Fibroblast of lung (primary cell): Measurements from ENCODE around the gene NDC80.

Source experiments
- EZH2 ChIP-seq: IDR thresholded peaks from 2 replicates; pipeline ENCODE4 v1.5.1; 2012; ENCODE audit warnings: low read length, control low read depth, mild to moderate bottlenecking; ENCODE audit errors: missing control alignments
- TF ChIP-seq, protein P1 (sequence below), 2 donors: IDR thresholded peaks in 1 of 2; conservative IDR thresholded peaks in 1 of 2; 1 replicate in 1 of 2; 2 replicates in 1 of 2; pipeline ENCODE4 v1.5.1; 2011 to 2012; ENCODE audit warnings: low read length in 2 of 2, control low read depth in 1 of 2, inconsistent platforms in 1 of 2, low read depth in 1 of 2, mild to moderate bottlenecking in 1 of 2

GRCh38 chr18:2540575-2540974 is 30.8 kb upstream of the NDC80 start:
- TF ChIP-seq, protein P1, sequence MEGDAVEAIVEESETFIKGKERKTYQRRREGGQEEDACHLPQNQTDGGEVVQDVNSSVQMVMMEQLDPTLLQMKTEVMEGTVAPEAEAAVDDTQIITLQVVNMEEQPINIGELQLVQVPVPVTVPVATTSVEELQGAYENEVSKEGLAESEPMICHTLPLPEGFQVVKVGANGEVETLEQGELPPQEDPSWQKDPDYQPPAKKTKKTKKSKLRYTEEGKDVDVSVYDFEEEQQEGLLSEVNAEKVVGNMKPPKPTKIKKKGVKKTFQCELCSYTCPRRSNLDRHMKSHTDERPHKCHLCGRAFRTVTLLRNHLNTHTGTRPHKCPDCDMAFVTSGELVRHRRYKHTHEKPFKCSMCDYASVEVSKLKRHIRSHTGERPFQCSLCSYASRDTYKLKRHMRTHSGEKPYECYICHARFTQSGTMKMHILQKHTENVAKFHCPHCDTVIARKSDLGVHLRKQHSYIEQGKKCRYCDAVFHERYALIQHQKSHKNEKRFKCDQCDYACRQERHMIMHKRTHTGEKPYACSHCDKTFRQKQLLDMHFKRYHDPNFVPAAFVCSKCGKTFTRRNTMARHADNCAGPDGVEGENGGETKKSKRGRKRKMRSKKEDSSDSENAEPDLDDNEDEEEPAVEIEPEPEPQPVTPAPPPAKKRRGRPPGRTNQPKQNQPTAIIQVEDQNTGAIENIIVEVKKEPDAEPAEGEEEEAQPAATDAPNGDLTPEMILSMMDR (conservative IDR thresholded peaks at IDR 0.05 in 1 of 2, IDR thresholded peaks at IDR 0.05 in 1 of 2; ENCODE audit: low read depth in 1 of 2, low read length in 2 of 2): no peak
- no peak for TF ChIP-seq EZH2
